Cardiac septum (tissue), 1 donor: ENCODE results near the gene KIAA1217. TPM values are rescaled to one million over a fixed set of nuclear protein-coding genes. Genes with fewer than 3 reads are reported as not detected.

Source experiments
- DNase-seq: peaks from one replicate; pipeline ENCODE4 v3.0.0-alpha.2; 2020; ENCODE audit warnings: low spot score
- intact Hi-C: fragments of 100-400 bp; cut with DNase I; formaldehyde crosslinking; loops from one replicate; pipeline ENCODE4 v1.14.0; 2022
- total RNA-seq: library from RNA; stranded (reverse); fragmentation: NEBNext Ultra II Directional; extraction: Animal tissue kit (Norgen Biotek cat#: 25700); gene quantifications from one replicate; pipeline ENCODE4 v1.2.1, GENCODE V29; 2021
- donor health status: DM: no; HTN: no; CAD: no.

The KIAA1217 gene
- total RNA-seq, 1 donor from 2014 or later, result 24.0 TPM

DNA sequence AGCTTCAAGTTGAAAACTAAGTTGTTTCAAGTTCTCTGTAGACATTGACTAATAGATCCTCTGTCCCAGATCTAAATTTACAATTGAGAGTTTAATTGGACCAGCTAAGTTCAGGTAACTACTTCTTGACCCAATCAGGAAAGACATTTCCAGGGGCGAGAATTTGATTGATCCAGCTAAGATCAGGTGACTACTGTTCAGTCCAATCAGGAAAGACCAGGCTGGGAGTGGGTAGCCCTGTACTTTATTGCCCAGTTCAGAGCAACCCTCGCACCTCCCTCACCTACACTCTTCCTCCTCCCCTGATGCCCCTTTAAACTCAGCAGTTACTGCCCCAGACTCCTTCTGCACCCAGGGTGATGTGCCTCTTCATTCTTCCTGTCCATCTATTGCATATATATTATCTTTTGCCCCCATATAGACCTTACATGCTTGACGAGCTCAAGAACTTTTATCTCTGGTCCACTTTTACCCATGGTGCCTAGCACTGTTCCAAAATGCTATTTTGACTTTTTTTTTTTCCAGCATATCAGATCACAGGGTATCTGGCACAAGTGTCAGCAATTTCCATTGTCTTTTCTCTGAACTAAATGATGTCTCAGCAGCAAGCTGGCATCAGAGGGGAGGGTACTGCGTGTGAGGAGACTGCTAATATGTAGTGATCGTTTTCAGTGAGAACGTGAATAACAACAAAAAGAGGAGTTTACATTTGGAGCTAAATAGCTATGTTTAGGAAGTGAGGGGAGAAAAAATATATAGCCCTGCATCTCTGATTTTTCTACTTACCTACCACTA, 169.4 kb downstream of the KIAA1217 start:
- intact Hi-C loops, result loop anchor here (10.0 kb wide), 1 partner anchor 126 kb away; no protein-coding TSS in a partner anchor

DNA sequence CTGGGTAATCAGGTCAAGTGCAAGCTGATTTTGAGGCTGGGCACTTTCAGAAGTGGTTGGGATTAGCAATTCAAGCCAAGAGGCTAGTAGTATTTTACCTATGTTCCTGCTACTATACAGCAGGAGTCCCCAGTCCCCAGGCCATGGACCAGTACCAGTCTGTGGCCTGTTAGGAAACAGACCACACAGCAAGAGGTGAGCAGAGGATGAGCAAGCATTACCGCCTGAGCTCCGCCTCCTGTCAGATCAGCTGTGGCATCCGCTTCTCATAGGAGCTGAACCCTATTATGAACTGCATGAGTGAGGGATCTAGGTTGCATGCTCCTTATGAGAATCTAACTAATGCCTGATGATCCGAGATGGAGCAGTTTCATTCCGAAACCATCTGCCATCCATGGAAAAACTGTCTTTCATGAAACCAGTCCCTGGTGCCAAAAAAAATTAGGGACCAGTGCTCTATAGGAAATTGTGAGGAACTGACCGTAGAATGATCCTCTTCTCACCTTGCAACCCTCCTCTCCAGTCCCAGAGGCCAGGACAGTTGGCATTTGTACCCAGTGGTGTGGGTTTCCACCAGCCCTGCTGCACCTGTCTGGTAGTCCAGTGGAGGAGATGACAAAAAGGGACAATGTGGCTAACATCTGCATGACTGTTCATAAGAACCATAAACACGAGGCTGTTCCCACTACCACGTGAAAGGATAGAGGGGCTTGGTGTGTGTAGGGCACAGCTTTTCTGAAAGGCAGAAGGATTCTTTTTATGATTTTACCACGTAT, 172.5 kb downstream of the KIAA1217 start:
- intact Hi-C loops, result no loop called here

More for the DNA sequence above, 169.4 kb downstream of the KIAA1217 start:
- no peak for DNase-seq

GRCh38 chr10:24382045-24382444, 173.1 kb downstream of the KIAA1217 start:
- intact Hi-C loops, result no loop called here
- no peak for DNase-seq

More for the DNA sequence above, 172.5 kb downstream of the KIAA1217 start:
- no peak for DNase-seq

DNA sequence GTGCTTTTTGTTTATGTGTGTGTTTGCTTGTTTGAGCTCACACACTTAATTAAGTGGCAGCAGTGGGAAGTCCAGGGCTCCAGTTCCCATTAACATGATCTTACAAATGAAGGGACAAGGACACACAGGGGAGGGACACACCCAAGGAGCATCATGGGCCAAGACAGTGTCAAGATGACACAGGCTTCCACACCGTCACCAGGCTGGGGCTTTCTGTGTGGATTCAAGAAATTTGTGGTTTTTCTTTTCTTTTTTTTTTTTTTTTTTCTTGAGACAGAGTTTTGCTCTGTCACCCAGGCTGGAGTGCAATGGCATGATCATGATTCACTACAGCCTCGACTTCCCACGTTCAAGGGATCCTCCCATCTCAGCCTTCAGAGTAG, 173.6 kb downstream of the KIAA1217 start:
- no peak for DNase-seq
- intact Hi-C loops, result no loop called here

GRCh38 chr10:24382979-24383663, 174.2 kb downstream of the KIAA1217 start:
- intact Hi-C loops, result no loop called here
- DNase-seq, result no peak

- intact Hi-C loops, result no loop called here
- DNase-seq, result peak; percentile 91
Measured at GRCh38 chr10:24383681-24384106, 174.8 kb downstream of the KIAA1217 start.

- DNase-seq, result no peak
- intact Hi-C loops, result no loop called here
Measured at GRCh38 chr10:24384954-24385353, 176.0 kb downstream of the KIAA1217 start.

GRCh38 chr10:24385776-24386175, 176.8 kb downstream of the KIAA1217 start:
- no peak for DNase-seq
- intact Hi-C loops, result no loop called here

DNA sequence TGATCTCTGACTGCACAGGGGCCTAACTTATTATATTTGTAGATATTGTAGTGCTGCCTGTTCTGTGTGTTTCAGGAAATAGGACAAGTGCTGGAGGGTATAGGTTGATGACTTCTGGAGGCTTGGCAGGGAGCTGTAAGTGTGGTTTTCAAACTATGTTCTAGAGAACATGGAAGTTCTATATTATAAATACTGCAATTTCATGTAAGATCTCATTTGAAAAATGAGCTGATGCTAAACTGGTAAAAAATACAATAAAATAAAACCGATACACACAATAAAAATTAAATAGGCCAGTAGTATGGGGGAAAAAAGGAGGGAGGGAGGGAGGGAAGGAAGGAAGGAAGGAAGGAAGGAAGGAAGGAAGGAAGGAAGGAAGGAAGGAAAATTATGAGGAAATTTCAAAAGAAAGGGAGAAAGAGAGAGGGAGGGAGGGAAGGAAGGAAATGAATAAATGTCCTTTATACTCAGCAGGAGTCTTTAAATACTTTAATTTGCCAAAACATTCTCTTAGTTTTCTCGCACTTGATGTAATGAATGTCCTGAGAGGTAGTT, 181.3 kb downstream of the KIAA1217 start:
- DNase-seq, result no peak
- intact Hi-C loops, result no loop called here

DNA sequence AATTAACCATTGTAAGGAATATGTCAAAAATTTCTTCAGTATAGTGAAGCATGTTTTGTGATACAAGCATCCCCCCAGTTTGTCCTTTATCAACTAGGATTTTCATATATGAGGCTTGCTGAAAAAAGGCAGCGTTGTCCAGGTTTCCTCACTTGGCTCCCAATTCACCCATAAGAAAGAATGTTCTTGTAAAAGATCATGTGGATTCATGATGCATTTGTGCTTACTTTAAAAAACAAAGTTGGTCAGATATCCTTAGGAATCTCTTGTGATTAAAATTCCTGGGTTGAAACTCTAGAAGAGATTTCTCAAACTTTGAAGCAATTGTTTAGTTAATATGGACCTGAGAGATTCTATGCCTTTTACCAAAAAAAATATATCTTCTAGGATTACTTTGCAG, 181.8 kb downstream of the KIAA1217 start:
- intact Hi-C loops, result no loop called here

DNA sequence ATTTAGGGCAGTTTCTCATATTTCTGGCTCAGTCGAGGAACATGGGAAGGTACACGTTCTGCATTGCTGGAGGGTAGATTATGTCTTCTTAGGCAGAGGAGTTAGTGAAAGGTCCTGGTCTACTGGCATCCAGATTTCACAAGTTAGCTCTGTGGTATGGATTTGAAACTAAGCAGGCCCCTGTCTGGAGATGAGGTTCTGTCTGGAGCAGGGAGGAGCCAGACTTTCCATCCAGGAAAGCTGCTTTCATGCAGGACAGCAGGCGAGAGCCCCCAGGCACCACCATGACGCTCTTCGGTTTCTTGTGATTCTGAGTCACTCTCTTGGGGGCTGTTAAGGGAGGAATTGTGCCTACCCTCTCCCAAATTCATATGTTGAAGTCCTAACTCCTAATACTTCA, 184.3 kb downstream of the KIAA1217 start:
- intact Hi-C loops, result no loop called here

More for the DNA sequence above, 181.8 kb downstream of the KIAA1217 start:
- no peak for DNase-seq

DNA sequence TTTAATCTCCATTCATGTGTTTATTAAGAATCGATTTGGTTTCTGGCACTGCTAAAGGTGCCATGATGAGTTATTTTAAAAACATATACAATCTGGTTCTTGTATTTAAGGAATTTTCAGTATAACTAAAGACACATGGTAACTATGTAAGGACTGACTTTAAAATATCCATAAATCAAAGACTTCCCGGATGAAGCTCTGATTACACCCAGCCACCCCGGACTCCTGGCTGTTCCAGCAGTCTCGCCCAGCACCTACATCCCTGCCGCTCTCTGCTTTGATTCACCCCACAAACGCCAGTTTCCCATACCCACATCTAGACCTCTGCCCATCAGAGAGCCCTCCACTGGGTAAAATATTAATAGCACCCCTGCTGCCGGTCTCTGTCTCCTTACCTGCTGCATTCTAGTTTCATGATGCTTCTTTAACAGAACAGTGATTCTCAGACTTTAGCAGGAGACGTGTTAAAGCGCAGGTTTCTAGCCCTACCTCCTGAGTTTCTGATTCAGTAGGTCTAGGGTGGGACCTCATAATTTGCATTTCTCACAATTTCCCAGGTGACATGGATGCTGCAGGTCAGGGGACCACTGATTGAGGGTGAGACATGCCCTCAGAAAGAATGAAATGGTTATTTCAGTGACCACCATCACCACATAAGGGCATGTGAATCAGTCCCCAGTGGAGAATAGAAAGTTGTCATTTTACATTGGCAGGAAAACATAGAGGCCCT, 185.7 kb downstream of the KIAA1217 start:
- DNase-seq, result no peak
- intact Hi-C loops, result no loop called here

More for the DNA sequence above, 184.3 kb downstream of the KIAA1217 start:
- DNase-seq, result no peak

GRCh38 chr10:24396396-24396795, 187.5 kb downstream of the KIAA1217 start:
- DNase-seq, result no peak
- intact Hi-C loops, result no loop called here

GRCh38 chr10:24397662-24398061, 188.7 kb downstream of the KIAA1217 start:
- DNase-seq, result no peak
- intact Hi-C loops, result no loop called here

DNA sequence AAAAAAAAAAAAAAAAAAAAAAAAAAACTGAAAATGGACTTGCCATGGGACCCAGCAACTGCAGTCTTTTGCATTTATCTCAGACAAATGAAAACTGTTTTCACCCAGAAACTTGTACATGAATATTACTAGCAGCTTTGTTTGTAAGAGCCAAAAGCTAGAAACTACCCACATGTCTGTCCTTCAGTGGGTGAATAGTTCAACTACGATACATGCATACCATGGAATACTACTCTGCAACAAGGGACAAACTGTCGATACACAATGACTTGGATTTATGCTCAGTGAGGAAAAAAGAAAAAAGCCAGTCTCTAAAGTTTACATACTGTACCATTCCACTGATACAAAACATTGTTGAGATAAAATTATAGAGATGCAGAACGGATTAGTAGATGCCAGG, 195.6 kb downstream of the KIAA1217 start:
- intact Hi-C loops, result no loop called here

GRCh38 chr10:24405635-24406034, 196.7 kb downstream of the KIAA1217 start:
- intact Hi-C loops, result no loop called here
- no peak for DNase-seq

More for the DNA sequence above, 195.6 kb downstream of the KIAA1217 start:
- no peak for DNase-seq

GRCh38 chr10:24406809-24407483, 198.0 kb downstream of the KIAA1217 start:
- no peak for DNase-seq
- intact Hi-C loops, result no loop called here

- DNase-seq, result no peak
- intact Hi-C loops, result no loop called here
Measured at GRCh38 chr10:24407928-24408327, 199.0 kb downstream of the KIAA1217 start.

GRCh38 chr10:24408365-24408764, 199.4 kb downstream of the KIAA1217 start:
- DNase-seq, result no peak
- intact Hi-C loops, result no loop called here
